GM21737 (cell line): ENCODE measurements around the gene CPNE1.

Experiments used
- ATAC-seq: cut with Tn5 transposase; IDR thresholded peaks from one replicate; pipeline ENCODE4 v1.9.1; 2021; ENCODE audit warnings: mild to moderate bottlenecking, moderate library complexity; ENCODE audit not compliant: unreplicated experiment

Gene CPNE1

GRCh38 chr20:35600993-35601973 is 63.4 kb downstream of the CPNE1 start:
- no peak for ATAC-seq

DNA sequence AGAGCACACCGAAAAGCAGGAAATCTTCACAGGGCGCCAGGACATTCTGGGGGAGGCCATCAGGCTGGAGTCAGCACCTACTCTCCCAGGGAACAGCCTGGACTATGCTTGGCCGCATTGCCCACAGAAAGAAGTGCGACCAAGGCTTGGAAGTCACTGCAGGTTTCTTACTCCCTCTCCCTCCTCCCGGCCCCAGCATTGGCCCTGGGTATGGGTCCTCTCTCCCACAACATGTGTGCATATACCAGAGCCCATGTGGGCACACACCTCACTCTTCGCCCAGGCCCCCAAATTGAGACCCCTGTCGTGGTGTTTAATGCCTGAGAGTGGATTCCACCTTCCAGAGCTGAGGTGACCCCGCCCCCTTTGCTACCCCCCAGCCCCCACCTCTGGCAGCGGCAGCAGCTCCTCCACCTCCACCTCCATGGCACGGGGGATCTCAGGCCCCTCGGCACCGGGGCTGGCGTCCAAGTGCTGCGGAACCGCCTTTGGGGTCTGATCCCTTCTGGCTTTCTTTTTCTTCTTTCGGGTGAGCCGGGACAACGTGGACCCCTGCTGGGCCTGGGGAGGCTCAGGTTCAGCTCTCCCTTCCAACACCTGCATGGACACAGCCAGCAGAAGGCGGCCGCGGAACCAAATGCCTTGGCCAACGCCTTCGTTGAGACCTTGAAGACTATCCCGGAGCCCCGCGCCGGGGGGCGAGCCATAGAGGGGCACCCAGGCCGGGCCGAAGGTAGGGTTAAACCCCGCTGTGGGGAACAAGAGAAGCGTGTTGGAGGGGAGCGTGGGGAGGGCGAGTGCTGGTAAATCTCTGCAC is 64.3 kb downstream of the CPNE1 start:
- ATAC-seq: no peak

DNA sequence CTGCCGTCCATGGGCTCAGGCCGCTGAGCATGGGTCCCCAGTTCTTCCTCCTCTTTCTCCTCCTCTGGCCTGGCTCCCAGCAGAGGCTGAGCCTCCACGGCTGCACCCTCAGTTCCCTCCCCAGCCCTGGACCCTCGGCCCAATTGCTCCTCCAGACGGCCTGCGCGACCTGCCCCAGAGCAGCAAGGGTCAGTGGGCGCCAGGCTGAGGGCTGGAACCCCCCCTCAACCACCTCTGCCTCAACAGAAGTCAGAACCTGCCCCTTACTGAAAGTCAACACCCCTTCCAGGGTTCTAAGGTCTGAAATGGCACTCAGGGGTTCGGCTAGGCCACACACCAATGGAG is 65.0 kb downstream of the CPNE1 start:
- ATAC-seq: no peak

DNA sequence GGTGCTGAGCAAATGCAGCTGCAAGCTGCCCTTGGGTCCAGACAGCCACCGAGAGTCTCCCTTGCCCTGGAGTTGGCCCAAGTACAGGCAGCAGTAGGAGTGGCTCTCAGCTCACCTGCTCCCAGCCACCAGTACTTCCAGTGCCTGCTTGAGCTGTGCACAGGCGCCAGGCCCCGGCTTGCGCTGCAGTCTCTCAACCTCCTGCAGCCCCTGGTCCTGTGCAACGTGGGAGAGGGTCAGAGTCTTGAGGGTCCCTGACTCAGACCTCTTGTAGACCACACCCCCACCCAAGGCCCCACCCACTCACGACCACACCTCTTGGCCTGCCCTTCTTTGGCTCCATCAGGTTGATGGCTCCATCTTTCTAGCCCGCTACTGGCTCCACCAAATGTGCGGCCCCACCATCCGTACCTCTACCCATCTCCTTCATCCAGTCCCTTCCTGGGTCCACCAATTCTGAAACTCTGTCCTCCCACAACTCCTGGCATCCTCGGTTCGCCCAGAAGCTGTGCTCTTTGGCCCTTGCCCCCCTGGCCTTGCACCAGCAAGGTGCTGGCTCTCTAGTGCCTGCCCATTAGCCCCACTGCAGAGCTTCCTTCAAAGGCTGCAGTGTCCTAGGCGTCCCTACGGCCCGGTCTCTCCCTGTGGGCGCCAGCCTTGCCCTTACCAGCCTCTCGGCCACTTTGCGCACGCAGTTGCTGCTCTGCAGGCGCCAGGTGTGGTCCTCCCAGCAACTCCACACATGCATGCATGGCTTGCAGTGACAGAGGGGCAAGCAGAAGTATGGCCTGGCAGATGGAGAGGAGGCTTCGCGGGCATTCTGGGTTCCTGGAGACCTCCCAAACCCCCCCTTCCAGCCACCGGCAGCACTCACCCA is 65.6 kb downstream of the CPNE1 start:
- ATAC-seq: no peak

GRCh38 chr20:35598476-35598875 is 66.2 kb downstream of the CPNE1 start:
- no peak for ATAC-seq

GRCh38 chr20:35597186-35597585 is 67.5 kb downstream of the CPNE1 start:
- no peak for ATAC-seq

DNA sequence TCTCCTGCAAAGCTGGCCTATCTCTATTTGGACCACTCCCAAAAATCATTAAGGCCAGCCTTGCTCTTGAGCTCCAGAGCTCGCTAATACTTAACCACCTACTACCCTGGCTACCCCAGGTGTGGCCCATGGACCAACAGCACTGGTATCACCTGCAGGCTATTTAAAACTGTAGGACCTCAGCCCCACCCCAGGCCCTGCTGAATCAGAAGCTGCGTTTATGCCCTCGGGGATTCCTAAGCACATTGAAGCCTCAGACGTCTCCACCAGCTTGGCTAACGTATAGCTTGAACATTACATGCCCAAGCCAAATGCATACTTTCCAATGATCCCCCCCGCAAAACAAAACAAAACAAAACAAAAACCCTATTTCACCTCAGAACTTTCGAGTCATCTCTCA is 68.8 kb downstream of the CPNE1 start:
- ATAC-seq: no peak

GRCh38 chr20:35595456-35595855 is 69.2 kb downstream of the CPNE1 start:
- ATAC-seq: no peak

DNA sequence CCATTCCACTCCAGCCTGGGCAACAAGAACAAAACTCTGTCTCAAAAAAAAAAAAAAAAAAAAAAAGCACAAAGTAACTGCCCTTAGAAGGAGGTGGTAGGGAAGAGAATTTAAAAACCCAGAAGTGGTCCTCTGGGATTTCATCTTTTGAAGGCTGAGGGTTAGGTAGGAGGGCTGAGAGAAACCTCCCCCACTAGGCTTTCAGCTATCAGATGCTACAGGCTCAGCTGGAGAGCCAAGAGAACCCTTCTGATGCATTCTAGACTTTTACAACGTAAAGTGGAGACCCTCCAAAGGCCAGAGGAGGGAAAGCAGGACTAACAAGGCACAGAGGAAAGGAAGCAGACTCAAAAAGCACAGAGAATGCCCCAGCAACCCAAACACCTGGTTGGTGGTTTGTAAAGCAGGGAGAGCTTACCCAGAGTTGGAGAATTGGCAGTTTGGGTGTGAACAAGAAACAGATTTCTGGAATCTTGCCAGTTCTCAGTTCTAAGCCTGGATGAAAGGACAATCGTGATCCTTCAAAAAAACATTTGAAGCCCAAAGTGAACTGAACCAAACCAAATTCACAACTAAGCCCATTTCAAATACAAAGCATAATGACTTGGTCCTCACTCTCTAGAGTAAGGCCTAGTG is 72.2 kb downstream of the CPNE1 start:
- ATAC-seq: no peak

DNA sequence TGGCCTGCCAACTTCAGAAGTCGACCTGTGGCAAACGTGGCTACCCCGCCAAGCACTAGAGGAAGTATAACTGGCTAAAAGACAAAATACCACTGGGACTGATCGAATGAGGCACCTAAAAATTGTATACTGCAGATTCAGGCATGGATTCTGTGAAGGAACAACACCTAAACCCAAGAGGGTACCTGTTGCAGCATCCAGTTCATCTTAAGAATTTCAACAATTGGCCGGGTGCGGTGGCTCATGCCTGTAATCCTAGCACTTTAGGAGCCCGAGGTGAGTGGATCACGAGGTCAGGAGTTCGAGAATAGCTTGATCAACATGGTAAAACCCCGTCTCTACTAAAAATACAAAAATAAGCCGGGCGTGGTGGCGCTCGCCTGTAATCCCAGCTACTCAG is 76.3 kb downstream of the CPNE1 start:
- no peak for ATAC-seq

GRCh38 chr20:35587436-35587835 is 77.3 kb downstream of the CPNE1 start:
- no peak for ATAC-seq

DNA sequence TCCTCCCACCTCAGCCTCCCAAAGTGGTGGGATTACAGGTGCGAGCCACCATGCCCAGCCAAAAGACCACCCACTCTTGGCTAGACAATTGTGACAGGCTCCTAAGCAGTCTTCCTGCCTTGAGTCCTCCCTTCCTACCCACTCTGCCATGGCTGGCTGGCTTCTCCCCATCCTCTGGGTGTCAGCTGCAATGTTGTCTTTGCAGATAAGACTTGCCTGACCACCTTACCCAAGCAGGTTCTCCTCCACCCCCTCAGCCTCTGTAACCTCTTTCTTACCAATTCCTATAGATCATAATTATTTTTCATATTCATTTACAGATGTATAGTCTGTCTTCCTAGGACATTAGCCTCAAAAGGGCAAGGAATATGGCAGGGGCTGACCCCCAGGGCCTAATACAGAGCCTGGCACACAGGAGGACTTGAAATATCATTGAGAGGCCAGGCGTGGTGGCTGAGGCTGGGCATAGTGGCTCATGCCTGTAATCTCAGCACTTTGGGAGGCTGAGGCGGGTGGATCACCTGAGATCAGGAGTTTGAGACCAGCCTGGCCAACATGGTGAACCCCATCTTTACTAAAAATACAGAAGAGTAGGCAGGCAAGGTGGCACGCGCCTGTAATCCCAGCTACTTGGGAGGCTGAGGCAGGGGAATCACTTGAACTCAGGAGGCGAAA is 77.8 kb downstream of the CPNE1 start:
- no peak for ATAC-seq

- no peak for ATAC-seq
Measured at GRCh38 chr20:35583636-35584560, 80.8 kb downstream of the CPNE1 start.

GRCh38 chr20:35582741-35583404 is 81.8 kb downstream of the CPNE1 start:
- no peak for ATAC-seq

- ATAC-seq: no peak
Measured at GRCh38 chr20:35582131-35582530, 82.6 kb downstream of the CPNE1 start.

DNA sequence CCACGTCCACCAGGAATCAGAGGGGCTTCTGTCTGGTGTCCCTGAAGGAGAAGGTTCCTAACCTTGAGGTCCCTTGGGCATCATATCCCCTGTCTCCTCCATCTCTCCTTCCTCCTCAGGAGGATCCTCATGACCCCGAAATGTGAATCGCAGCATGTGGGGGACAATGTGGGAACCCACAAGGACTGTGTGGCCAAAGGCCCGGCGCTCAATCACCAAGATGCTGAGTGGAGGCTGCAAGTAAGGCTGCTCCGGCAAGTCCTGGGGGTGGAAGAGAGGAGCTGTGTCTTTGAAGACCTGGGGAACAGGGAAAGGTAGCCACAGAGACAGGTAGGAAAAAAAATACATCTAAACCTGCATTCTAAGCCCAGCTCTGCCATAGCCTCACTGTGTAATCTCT is 85.5 kb downstream of the CPNE1 start:
- ATAC-seq: no peak

GRCh38 chr20:35578469-35578868 is 86.2 kb downstream of the CPNE1 start:
- no peak for ATAC-seq

GRCh38 chr20:35576816-35577215 is 87.9 kb downstream of the CPNE1 start:
- ATAC-seq: no peak
